ENCODE measurements around the gene CD6. TPM values are rescaled to one million over a fixed set of nuclear protein-coding genes. Genes with fewer than 3 reads are reported as not detected.

CD6 gene
- total RNA-seq, 1 donor from 2014 or later, result 0.70 TPM

DNA sequence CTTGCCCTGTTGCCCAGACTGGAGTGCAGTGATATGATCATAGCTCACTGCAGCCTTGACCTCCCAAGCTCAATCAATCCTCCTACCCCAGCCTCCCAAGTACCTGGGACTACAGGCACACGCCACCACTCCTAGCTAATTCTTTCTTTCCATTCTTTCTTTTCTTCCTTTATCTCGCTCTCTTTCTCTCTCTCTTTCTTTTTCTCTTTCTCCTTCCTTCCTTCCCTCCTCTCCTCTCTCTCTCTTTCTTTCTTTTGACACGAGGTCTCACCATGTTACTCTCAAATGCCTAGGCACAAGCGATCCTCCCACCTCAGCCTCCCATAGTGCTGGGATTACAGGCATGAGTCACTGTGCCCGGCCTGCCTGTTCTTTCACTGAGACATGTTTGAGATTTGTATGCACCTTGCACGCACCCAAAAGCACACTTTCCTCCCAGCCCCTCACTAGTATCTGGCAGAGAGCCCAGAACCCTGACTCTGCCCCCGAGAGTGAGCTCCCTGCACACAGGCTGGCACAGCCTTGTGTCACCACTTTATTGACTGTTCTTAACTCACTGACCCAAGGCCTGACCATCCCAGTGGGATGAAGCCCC, 56.8 kb downstream of the CD6 start:
- DNase-seq (ENCODE audit: extremely low spot score, unreplicated experiment), result no peak
- H3K9me3 Mint-ChIP-seq, result no peaks in the 10 kb centered on the region
- no peak overlapping the region for H3K27ac Mint-ChIP-seq
- H3K27me3 Mint-ChIP-seq, result peaks cover 28% of the 10 kb centered on the region
- H3K4me1 Mint-ChIP-seq (ENCODE audit: unreplicated experiment), result peaks cover 38% of the 10 kb centered on the region
- H3K36me3 Mint-ChIP-seq, result no peaks in the 10 kb centered on the region
- TF ChIP-seq, protein P1, sequence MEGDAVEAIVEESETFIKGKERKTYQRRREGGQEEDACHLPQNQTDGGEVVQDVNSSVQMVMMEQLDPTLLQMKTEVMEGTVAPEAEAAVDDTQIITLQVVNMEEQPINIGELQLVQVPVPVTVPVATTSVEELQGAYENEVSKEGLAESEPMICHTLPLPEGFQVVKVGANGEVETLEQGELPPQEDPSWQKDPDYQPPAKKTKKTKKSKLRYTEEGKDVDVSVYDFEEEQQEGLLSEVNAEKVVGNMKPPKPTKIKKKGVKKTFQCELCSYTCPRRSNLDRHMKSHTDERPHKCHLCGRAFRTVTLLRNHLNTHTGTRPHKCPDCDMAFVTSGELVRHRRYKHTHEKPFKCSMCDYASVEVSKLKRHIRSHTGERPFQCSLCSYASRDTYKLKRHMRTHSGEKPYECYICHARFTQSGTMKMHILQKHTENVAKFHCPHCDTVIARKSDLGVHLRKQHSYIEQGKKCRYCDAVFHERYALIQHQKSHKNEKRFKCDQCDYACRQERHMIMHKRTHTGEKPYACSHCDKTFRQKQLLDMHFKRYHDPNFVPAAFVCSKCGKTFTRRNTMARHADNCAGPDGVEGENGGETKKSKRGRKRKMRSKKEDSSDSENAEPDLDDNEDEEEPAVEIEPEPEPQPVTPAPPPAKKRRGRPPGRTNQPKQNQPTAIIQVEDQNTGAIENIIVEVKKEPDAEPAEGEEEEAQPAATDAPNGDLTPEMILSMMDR (conservative IDR thresholded peaks at IDR 0.05), result no peak
- H3K4me3 Mint-ChIP-seq, result no peak overlapping the region

DNA sequence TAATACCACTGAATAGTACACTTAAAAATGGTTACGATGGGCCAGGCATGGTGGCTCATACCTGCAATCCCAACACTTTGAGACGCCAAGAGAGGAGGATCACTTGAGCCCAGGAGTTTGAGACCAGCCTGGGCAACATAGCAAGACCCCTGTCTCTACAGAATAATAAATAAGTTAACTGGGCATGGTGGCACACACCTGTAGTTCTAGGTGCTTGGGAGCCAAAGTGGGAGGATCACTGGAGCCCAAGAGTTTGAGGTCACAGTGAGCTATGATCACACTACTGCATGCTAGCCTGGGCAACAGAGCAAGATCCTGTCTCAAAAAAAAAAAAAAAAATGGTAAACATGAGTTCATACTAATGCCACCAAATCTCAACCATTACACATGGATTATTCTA, 61.3 kb downstream of the CD6 start:
- TF ChIP-seq, protein P1 (conservative IDR thresholded peaks at IDR 0.05), result no peak
- Mint-ChIP-seq H3K4me1 (ENCODE audit: unreplicated experiment) (peaks cover 32% of the 10 kb centered on the region), H3K4me3 (no peak overlapping the region), H3K27ac (no peak overlapping the region), H3K27me3 (peaks cover 12% of the 10 kb centered on the region), H3K36me3 (no peaks in the 10 kb centered on the region), H3K9me3 (no peaks in the 10 kb centered on the region)
- DNase-seq (ENCODE audit: extremely low spot score, unreplicated experiment), result no peak

DNA sequence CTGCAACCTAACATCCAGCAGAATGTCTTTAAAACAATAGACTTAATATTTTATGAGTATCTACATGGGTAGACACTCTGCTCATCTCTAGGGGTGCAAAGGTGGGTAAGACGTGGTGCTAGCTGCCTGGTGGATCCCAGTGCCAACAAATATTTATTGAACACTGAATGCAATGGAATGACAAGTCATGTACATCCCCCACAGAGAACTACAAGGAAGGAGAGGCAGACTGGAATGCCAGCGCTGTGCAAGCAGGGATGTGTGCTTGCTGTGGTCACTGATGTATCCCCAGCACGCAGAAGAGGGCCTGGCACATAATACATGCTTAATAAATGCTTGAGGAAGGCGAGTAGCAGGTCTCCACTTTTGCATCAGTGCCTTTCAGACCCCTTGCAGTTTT, 61.9 kb downstream of the CD6 start:
- DNase-seq (ENCODE audit: extremely low spot score, unreplicated experiment), result no peak
- Mint-ChIP-seq H3K4me3 (no peak overlapping the region), H3K36me3 (no peaks in the 10 kb centered on the region), H3K4me1 (ENCODE audit: unreplicated experiment) (peaks cover 26% of the 10 kb centered on the region), H3K27ac (no peak overlapping the region), H3K27me3 (peaks cover 6% of the 10 kb centered on the region), H3K9me3 (no peaks in the 10 kb centered on the region)
- TF ChIP-seq, protein P1 (conservative IDR thresholded peaks at IDR 0.05), result no peak

DNA sequence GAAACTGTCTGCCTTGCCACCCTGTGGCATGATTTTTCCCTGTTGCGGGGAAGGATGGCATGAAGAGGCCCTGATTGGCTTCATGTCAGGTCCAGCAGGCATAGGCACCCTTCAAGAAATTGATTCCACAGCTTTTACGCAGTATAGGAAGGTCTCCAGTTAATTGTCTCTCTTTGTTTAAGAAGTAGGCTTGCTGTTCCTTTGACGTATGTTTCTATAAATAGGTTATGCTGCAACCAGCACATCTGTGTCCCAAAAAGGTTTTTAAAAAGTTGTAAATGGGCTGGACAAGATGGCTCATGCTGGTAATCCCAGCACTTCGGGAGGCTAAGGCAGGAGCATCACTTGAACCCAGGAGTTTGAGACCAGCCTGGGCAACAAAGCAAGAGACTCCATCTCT, 62.6 kb downstream of the CD6 start:
- no peak overlapping the region for H3K4me3 Mint-ChIP-seq
- TF ChIP-seq, protein P1 (conservative IDR thresholded peaks at IDR 0.05), result no peak
- H3K27ac Mint-ChIP-seq, result no peak overlapping the region

DNA sequence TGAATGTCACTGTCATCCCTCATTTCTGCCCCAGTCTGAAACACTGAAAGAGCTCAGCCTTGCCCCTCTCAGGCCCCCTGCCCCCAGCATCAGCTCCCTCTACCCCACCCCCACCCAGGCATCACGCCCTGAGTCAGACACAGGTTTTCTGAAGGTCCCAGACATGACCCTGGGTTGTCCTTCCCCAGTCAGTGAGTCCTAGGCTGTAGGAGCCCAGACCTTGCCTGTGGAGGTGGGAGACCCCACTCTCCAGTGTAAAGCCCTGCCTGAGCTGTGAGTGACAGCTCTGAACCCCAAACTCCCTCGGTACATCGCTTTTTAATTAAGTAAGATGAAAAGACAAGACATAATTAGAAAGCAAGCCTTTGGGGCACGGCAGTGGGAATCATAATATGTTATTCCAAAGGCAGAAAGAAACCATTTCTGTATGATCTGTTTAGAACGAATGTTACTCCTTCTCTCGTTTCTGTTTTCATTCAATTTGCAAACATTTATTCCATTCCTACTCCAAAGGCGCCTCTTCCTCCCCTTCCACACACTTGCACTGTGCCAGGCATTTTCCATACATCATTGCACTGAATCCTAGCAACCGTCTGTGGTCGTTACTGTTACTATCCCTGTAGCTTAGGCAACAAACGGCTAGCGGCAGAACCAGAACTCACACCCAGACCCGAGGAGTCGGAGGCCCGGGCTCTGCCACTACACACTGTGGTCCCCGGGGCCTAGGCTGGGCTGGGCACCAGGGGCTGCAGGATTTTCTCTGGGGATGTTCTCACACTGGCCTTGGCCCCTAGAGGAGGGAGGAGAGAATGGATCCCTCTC, 63.4 kb downstream of the CD6 start:
- no peaks in the 10 kb centered on the region for H3K36me3 Mint-ChIP-seq
- no peak overlapping the region for H3K4me3 Mint-ChIP-seq
- TF ChIP-seq, protein P1 (conservative IDR thresholded peaks at IDR 0.05), result no peak
- no peak for DNase-seq (ENCODE audit: extremely low spot score, unreplicated experiment)
- H3K27me3 Mint-ChIP-seq, result peaks cover 6% of the 10 kb centered on the region
- H3K9me3 Mint-ChIP-seq, result no peaks in the 10 kb centered on the region
- H3K4me1 Mint-ChIP-seq (ENCODE audit: unreplicated experiment), result peaks cover 28% of the 10 kb centered on the region
- no peak overlapping the region for H3K27ac Mint-ChIP-seq

More for the DNA sequence above, 62.6 kb downstream of the CD6 start:
- no peaks in the 10 kb centered on the region for H3K36me3 Mint-ChIP-seq
- no peaks in the 10 kb centered on the region for H3K9me3 Mint-ChIP-seq
- H3K4me1 Mint-ChIP-seq (ENCODE audit: unreplicated experiment), result peaks cover 24% of the 10 kb centered on the region
- peaks cover 6% of the 10 kb centered on the region for H3K27me3 Mint-ChIP-seq
- no peak for DNase-seq (ENCODE audit: extremely low spot score, unreplicated experiment)
